SK-N-SH treated with all-trans-retinoic acid at 6 μM for 48 hours (cell line): ENCODE results near the gene CH25H.

Experiments
- ATAC-seq: fragments of 200-7000 bp; cut with Tn5 transposase; 3 replicates; pipeline ENCODE4 v1.9.1; 2020; ENCODE audit warnings: mild to moderate bottlenecking, moderate library complexity
- ARNTL ChIP-seq: fragments of 450-650 bp; formaldehyde crosslinking; IDR thresholded peaks from 2 replicates; pipeline ENCODE4 v1.5.0; 2020; ENCODE audit warnings: low read depth, mild to moderate bottlenecking, moderate library complexity, borderline replicate concordance
- BACH2 ChIP-seq: fragments of 250-450 bp; sonication (Bioruptor Pico); IDR thresholded peaks from 2 replicates; pipeline ENCODE4 v1.9.0; 2021; ENCODE audit warnings: mild to moderate bottlenecking, borderline replicate concordance
- CSDC2 ChIP-seq: fragments of 250-450 bp; sonication (Bioruptor Pico); IDR thresholded peaks from 2 replicates; pipeline ENCODE4 v1.5.0; 2020; ENCODE audit warnings: mild to moderate bottlenecking, moderate library complexity
- ESRRG ChIP-seq: fragments of 250-450 bp; sonication (Bioruptor Pico); IDR thresholded peaks from 2 replicates; pipeline ENCODE4 v1.6.1; 2021; ENCODE audit warnings: mild to moderate bottlenecking
- ISL1 ChIP-seq: fragments of 250-450 bp; sonication (Bioruptor Pico); IDR thresholded peaks from 2 replicates; pipeline ENCODE4 v2.1.2; 2022; ENCODE audit warnings: mild to moderate bottlenecking, moderate library complexity
- OSR1 ChIP-seq: fragments of 250-450 bp; sonication (Bioruptor Pico); IDR thresholded peaks from 2 replicates; pipeline ENCODE4 v1.8.0; 2022; ENCODE audit warnings: moderate library complexity, mild to moderate bottlenecking, inconsistent platforms
- PATZ1 ChIP-seq: fragments of 250-450 bp; sonication (Bioruptor Pico); IDR thresholded peaks from 2 replicates; pipeline ENCODE4 v1.8.0; 2020; ENCODE audit warnings: mild to moderate bottlenecking, moderate library complexity, borderline replicate concordance
- PPARA ChIP-seq: fragments of 250-450 bp; sonication (Bioruptor Pico); IDR thresholded peaks from 2 replicates; pipeline ENCODE4 v1.5.0; 2020; ENCODE audit warnings: mild to moderate bottlenecking, borderline replicate concordance
- RARB ChIP-seq: fragments of 250-450 bp; sonication (Bioruptor Pico); IDR thresholded peaks from 2 replicates; pipeline ENCODE4 v1.8.0; 2021; ENCODE audit warnings: mild to moderate bottlenecking, moderate library complexity
- SNAI2 ChIP-seq: fragments of 250-450 bp; sonication (Bioruptor Pico); IDR thresholded peaks from 2 replicates; pipeline ENCODE4 v1.5.0; 2020; ENCODE audit warnings: mild to moderate bottlenecking, moderate library complexity
- TCF4 ChIP-seq: fragments of 250-450 bp; sonication (Bioruptor Pico); IDR thresholded peaks from 2 replicates; pipeline ENCODE4 v1.8.0; 2021; ENCODE audit warnings: mild to moderate bottlenecking, moderate library complexity, borderline replicate concordance
- TOX ChIP-seq: fragments of 250-450 bp; sonication (Bioruptor Pico); IDR thresholded peaks from 2 replicates; pipeline ENCODE4 v1.8.0; 2021; ENCODE audit warnings: mild to moderate bottlenecking, moderate library complexity, borderline replicate concordance
- ZC3H10 ChIP-seq: fragments of 250-450 bp; sonication (Bioruptor Pico); IDR thresholded peaks from 2 replicates; pipeline ENCODE4 v1.5.1; 2021; ENCODE audit warnings: mild to moderate bottlenecking, moderate library complexity
- ZFP3 ChIP-seq: fragments of 250-450 bp; sonication (Bioruptor Pico); IDR thresholded peaks from 2 replicates; pipeline ENCODE4 v1.5.0; 2020; ENCODE audit warnings: mild to moderate bottlenecking, moderate library complexity
- ZFP30 ChIP-seq: fragments of 450-650 bp; formaldehyde crosslinking; IDR thresholded peaks from 2 replicates; pipeline ENCODE4 v1.5.0; 2022; ENCODE audit warnings: mild to moderate bottlenecking, moderate library complexity
- ZNF565 ChIP-seq: fragments of 450-650 bp; formaldehyde crosslinking; conservative IDR thresholded peaks from 2 replicates; pipeline ENCODE4 v1.5.0; 2020; ENCODE audit warnings: low read depth, mild to moderate bottlenecking, moderate library complexity
- ZNF70 ChIP-seq: fragments of 450-650 bp; formaldehyde crosslinking; IDR thresholded peaks from 2 replicates; pipeline ENCODE4 v1.5.0; 2020; ENCODE audit warnings: mild to moderate bottlenecking, moderate library complexity
- ZNF8 ChIP-seq: fragments of 450-650 bp; formaldehyde crosslinking; IDR thresholded peaks from 2 replicates; pipeline ENCODE4 v1.5.0; 2020; ENCODE audit warnings: mild to moderate bottlenecking, moderate library complexity
- TF ChIP-seq, protein P1 (sequence below): fragments of 250-450 bp; sonication (Bioruptor Pico); IDR thresholded peaks from 2 replicates; pipeline ENCODE4 v1.5.0; 2020; ENCODE audit warnings: mild to moderate bottlenecking, moderate library complexity
- TF ChIP-seq, protein P2 (sequence below): fragments of 250-450 bp; sonication (Bioruptor Pico); IDR thresholded peaks from 2 replicates; pipeline ENCODE4 v1.5.1; 2020; ENCODE audit warnings: low read depth, mild to moderate bottlenecking, moderate library complexity
- TF ChIP-seq, protein P3 (sequence below): fragments of 250-450 bp; sonication (Bioruptor Pico); IDR thresholded peaks from 2 replicates; pipeline ENCODE4 v1.8.0; 2021; ENCODE audit warnings: low read depth, mild to moderate bottlenecking, moderate library complexity, borderline replicate concordance

The CH25H gene

GRCh38 chr10:89252225-89252585, 45.1 kb upstream of the CH25H start:
- no peak for ATAC-seq
- TF ChIP-seq PPARA (CRISPR knock-in tag) (no peak), OSR1 (CRISPR knock-in tag) (no peak), TCF4 (CRISPR knock-in tag) (no peak), RARB (CRISPR knock-in tag) (no peak), ZNF565 (CRISPR knock-in tag) (no peak), ARNTL (CRISPR knock-in tag) (no peak), ZFP30 (CRISPR knock-in tag) (no peak), ESRRG (CRISPR knock-in tag) (no peak), ZNF70 (no peak), PATZ1 (CRISPR knock-in tag) (no peak), ISL1 (CRISPR knock-in tag) (no peak), TOX (CRISPR knock-in tag) (no peak), ZNF8 (no peak), ZFP3 (CRISPR knock-in tag) (no peak), ZC3H10 (no peak), CSDC2 (no peak), SNAI2 (CRISPR knock-in tag) (no peak)
- TF ChIP-seq, protein P1, sequence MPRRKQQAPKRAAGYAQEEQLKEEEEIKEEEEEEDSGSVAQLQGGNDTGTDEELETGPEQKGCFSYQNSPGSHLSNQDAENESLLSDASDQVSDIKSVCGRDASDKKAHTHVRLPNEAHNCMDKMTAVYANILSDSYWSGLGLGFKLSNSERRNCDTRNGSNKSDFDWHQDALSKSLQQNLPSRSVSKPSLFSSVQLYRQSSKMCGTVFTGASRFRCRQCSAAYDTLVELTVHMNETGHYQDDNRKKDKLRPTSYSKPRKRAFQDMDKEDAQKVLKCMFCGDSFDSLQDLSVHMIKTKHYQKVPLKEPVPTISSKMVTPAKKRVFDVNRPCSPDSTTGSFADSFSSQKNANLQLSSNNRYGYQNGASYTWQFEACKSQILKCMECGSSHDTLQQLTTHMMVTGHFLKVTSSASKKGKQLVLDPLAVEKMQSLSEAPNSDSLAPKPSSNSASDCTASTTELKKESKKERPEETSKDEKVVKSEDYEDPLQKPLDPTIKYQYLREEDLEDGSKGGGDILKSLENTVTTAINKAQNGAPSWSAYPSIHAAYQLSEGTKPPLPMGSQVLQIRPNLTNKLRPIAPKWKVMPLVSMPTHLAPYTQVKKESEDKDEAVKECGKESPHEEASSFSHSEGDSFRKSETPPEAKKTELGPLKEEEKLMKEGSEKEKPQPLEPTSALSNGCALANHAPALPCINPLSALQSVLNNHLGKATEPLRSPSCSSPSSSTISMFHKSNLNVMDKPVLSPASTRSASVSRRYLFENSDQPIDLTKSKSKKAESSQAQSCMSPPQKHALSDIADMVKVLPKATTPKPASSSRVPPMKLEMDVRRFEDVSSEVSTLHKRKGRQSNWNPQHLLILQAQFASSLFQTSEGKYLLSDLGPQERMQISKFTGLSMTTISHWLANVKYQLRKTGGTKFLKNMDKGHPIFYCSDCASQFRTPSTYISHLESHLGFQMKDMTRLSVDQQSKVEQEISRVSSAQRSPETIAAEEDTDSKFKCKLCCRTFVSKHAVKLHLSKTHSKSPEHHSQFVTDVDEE (CRISPR knock-in tag) = no peak
- TF ChIP-seq, protein P2, sequence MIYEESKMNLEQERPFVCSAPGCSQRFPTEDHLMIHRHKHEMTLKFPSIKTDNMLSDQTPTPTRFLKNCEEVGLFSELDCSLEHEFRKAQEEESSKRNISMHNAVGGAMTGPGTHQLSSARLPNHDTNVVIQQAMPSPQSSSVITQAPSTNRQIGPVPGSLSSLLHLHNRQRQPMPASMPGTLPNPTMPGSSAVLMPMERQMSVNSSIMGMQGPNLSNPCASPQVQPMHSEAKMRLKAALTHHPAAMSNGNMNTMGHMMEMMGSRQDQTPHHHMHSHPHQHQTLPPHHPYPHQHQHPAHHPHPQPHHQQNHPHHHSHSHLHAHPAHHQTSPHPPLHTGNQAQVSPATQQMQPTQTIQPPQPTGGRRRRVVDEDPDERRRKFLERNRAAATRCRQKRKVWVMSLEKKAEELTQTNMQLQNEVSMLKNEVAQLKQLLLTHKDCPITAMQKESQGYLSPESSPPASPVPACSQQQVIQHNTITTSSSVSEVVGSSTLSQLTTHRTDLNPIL (CRISPR knock-in tag) = no peak
- TF ChIP-seq, all 23 proteins: peak for 0

- peak; percentile 98 for ATAC-seq
- TF ChIP-seq, protein P3, sequence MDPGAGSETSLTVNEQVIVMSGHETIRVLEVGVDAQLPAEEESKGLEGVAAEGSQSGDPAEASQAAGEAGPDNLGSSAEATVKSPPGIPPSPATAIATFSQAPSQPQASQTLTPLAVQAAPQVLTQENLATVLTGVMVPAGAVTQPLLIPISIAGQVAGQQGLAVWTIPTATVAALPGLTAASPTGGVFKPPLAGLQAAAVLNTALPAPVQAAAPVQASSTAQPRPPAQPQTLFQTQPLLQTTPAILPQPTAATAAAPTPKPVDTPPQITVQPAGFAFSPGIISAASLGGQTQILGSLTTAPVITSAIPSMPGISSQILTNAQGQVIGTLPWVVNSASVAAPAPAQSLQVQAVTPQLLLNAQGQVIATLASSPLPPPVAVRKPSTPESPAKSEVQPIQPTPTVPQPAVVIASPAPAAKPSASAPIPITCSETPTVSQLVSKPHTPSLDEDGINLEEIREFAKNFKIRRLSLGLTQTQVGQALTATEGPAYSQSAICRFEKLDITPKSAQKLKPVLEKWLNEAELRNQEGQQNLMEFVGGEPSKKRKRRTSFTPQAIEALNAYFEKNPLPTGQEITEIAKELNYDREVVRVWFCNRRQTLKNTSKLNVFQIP (CRISPR knock-in tag) = no peak
- no peak for TF ChIP-seq BACH2 (CRISPR knock-in tag)
- no peak for TF ChIP-seq SNAI2 (CRISPR knock-in tag)
- no peak for TF ChIP-seq ZNF8
- TF ChIP-seq ZFP30 (CRISPR knock-in tag) = no peak
- TF ChIP-seq, protein P1 (CRISPR knock-in tag) = no peak
- no peak for TF ChIP-seq ZFP3 (CRISPR knock-in tag)
- no peak for TF ChIP-seq ZNF70
- no peak for TF ChIP-seq ZNF565 (CRISPR knock-in tag)
- no peak for TF ChIP-seq TOX (CRISPR knock-in tag)
- TF ChIP-seq TCF4 (CRISPR knock-in tag) = no peak
- TF ChIP-seq PATZ1 (CRISPR knock-in tag) = no peak
- TF ChIP-seq, protein P2 (CRISPR knock-in tag) = no peak
- TF ChIP-seq CSDC2 = no peak
Measured at GRCh38 chr10:89251409-89252224, 44.5 kb upstream of the CH25H start, which contains the start of gene LIPA. LIPA (minus strand) TSS chr10:89251775; CDS start chr10:89247648, 4,127 bp downstream.
